C4-2B (cell line): ENCODE data around the gene ARHGEF9.

Experiments
- ZFX ChIP-seq: fragments of 450-650 bp; IDR thresholded peaks from 2 replicates; pipeline ENCODE4 v1.6.1; 2017
- TF ChIP-seq, protein P1 (sequence below): fragments of 450-650 bp; conservative IDR thresholded peaks from 2 replicates; pipeline ENCODE4 v1.5.1; 2017; ENCODE audit warnings: mild to moderate bottlenecking

DNA sequence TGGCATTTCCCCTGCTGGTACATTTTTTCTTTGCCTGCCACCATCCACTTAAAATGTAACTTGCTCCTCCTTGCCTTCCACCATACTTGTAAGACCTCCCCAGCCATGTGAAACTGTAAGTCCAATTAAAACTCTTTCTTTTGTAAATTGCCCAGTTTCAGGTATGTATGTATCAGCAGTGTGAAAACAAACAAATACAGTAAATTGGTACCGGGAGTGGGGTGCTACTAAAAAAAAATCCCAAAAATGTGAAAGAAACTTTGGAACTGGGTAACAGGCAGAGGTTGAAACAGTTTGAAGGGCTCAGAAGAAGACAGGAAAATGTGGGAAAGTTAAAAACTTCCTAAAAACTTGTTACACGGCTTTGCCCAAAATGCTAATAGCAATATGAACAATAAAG is 16.3 kb downstream of the ARHGEF9 start:
- TF ChIP-seq, protein P1, sequence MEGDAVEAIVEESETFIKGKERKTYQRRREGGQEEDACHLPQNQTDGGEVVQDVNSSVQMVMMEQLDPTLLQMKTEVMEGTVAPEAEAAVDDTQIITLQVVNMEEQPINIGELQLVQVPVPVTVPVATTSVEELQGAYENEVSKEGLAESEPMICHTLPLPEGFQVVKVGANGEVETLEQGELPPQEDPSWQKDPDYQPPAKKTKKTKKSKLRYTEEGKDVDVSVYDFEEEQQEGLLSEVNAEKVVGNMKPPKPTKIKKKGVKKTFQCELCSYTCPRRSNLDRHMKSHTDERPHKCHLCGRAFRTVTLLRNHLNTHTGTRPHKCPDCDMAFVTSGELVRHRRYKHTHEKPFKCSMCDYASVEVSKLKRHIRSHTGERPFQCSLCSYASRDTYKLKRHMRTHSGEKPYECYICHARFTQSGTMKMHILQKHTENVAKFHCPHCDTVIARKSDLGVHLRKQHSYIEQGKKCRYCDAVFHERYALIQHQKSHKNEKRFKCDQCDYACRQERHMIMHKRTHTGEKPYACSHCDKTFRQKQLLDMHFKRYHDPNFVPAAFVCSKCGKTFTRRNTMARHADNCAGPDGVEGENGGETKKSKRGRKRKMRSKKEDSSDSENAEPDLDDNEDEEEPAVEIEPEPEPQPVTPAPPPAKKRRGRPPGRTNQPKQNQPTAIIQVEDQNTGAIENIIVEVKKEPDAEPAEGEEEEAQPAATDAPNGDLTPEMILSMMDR = no peak
- TF ChIP-seq ZFX = no peak
